MV-4-11 (cell line): Measurements from ENCODE around the gene SEC14L1.
"Not testable (repeated sequence)": the region's sequence is repeated elsewhere in the genome, so short reads cannot be mapped to it uniquely, and the experiment has no call there.

Experiments
- DNase-seq: peaks from one replicate; lab custom pipeline; 2025; lab: John Stamatoyannopoulos, UW

Gene SEC14L1

GRCh38 chr17:77141846-77142449 lies 1.2 kb downstream of the SEC14L1 start:
- peak; percentile 22 for DNase-seq

- no peak for DNase-seq
These were observed 1.9 kb downstream of the SEC14L1 start for GRCh38 chr17:77142689-77143088.

- DNase-seq = no peak
These were observed 2.5 kb downstream of the SEC14L1 start for GRCh38 chr17:77143306-77143705.

- DNase-seq = no peak
These were observed 3.5 kb downstream of the SEC14L1 start for GRCh38 chr17:77144227-77144626.

- no peak for DNase-seq
These were observed 4.4 kb downstream of the SEC14L1 start for GRCh38 chr17:77145224-77145611.

- peak; percentile 61 for DNase-seq
These were observed 5.0 kb downstream of the SEC14L1 start for GRCh38 chr17:77145612-77146245.

GRCh38 chr17:77146246-77146632 lies 5.5 kb downstream of the SEC14L1 start:
- no peak for DNase-seq

GRCh38 chr17:77146882-77147281 lies 6.1 kb downstream of the SEC14L1 start:
- no peak for DNase-seq

GRCh38 chr17:77147357-77147801 lies 6.6 kb downstream of the SEC14L1 start:
- DNase-seq = no peak

GRCh38 chr17:77148077-77148939 lies 7.5 kb downstream of the SEC14L1 start:
- DNase-seq = no peak

- no peak for DNase-seq
These were observed 8.3 kb downstream of the SEC14L1 start for GRCh38 chr17:77148940-77149510.

GRCh38 chr17:77150196-77150595 lies 9.4 kb downstream of the SEC14L1 start:
- no peak for DNase-seq

GRCh38 chr17:77151186-77151585 lies 10.4 kb downstream of the SEC14L1 start:
- DNase-seq = no peak

GRCh38 chr17:77152056-77152455 lies 11.3 kb downstream of the SEC14L1 start:
- not testable (repeated sequence) for DNase-seq

GRCh38 chr17:77153472-77153871 lies 12.7 kb downstream of the SEC14L1 start:
- no peak for DNase-seq

- DNase-seq = no peak
These were observed 13.3 kb downstream of the SEC14L1 start for GRCh38 chr17:77153999-77154586.

- DNase-seq = no peak
These were observed 14.4 kb downstream of the SEC14L1 start for GRCh38 chr17:77155125-77155524.

GRCh38 chr17:77157766-77158165 lies 17.0 kb downstream of the SEC14L1 start:
- DNase-seq = peak; percentile 36

GRCh38 chr17:77160091-77160874 lies 19.5 kb downstream of the SEC14L1 start:
- DNase-seq = no peak

GRCh38 chr17:77160875-77161530 lies 20.2 kb downstream of the SEC14L1 start:
- DNase-seq = no peak

GRCh38 chr17:77161953-77162352 lies 21.2 kb downstream of the SEC14L1 start:
- DNase-seq = no peak
